Neural progenitor cell (in vitro differentiated cells): ENCODE measurements around the gene PROSER2. TPM values are rescaled to one million over a fixed set of nuclear protein-coding genes. Genes with fewer than 3 reads are reported as not detected.

ENCODE experiments used
- DNase-seq: peaks from one replicate; pipeline ENCODE4 v3.0.0-alpha.2; 2016; ENCODE audit warnings: low spot score
- H2AFZ ChIP-seq: fragments of 200-600 bp; sonication (generic); replicated peaks from 2 replicates; pipeline ENCODE4 v1.6.1; 2016; ENCODE audit warnings: antibody characterized with exemption
- H3F3A ChIP-seq: fragments of 200-600 bp; sonication (generic); 2 replicates; pipeline ENCODE4 v1.6.1; 2016; ENCODE audit warnings: antibody characterized with exemption, low read depth
- H3K27ac ChIP-seq: fragments of 200-600 bp; sonication (generic); 2 replicates; pipeline ENCODE4 v1.5.1; 2016; ENCODE audit warnings: mild to moderate bottlenecking
- H3K27me3 ChIP-seq: fragments of 200-600 bp; sonication (generic); 2 replicates; pipeline ENCODE4 v1.6.1; 2016; ENCODE audit warnings: mild to moderate bottlenecking, moderate library complexity
- H3K36me3 ChIP-seq: fragments of 200-600 bp; sonication (generic); 2 replicates; pipeline ENCODE4 v1.5.1; 2016
- H3K4me1 ChIP-seq: fragments of 200-600 bp; sonication (generic); 2 replicates; pipeline ENCODE4 v1.6.1; 2016; ENCODE audit warnings: mixed run types
- H3K4me2 ChIP-seq: fragments of 200-600 bp; sonication (generic); 2 replicates; pipeline ENCODE4 v1.6.1; 2016
- H3K4me3 ChIP-seq: fragments of 200-600 bp; sonication (generic); 2 replicates; pipeline ENCODE4 v1.5.1; 2016
- H3K79me2 ChIP-seq: fragments of 200-600 bp; sonication (generic); 2 replicates; pipeline ENCODE4 v1.6.1; 2016; ENCODE audit warnings: low read depth
- H3K9ac ChIP-seq: fragments of 200-600 bp; sonication (generic); 2 replicates; pipeline ENCODE4 v1.6.1; 2016
- H3K9me3 ChIP-seq: fragments of 200-600 bp; sonication (generic); 2 replicates; pipeline ENCODE4 v1.5.1; 2016; ENCODE audit warnings: low read depth
- H4K20me1 ChIP-seq: fragments of 200-600 bp; sonication (generic); 2 replicates; pipeline ENCODE4 v1.6.1; 2016; ENCODE audit warnings: low read depth
- H3K27ac Mint-ChIP-seq: 3 replicates; pipeline ENCODE4 v1.8.0; 2021; ENCODE audit warnings: mixed read lengths
- H3K27me3 Mint-ChIP-seq: 2 replicates; pipeline ENCODE4 v1.8.0; 2022; ENCODE audit warnings: low read depth, mild to moderate bottlenecking, inconsistent platforms, moderate library complexity, mixed read lengths; ENCODE audit not compliant: insufficient read depth
- H3K36me3 Mint-ChIP-seq: 3 replicates; pipeline ENCODE4 v1.8.0; 2021; ENCODE audit warnings: mixed read lengths
- H3K4me1 Mint-ChIP-seq: 3 replicates; pipeline ENCODE4 v1.8.0; 2021; ENCODE audit warnings: mixed read lengths
- H3K4me3 Mint-ChIP-seq: 3 replicates; pipeline ENCODE4 v1.8.0; 2021; ENCODE audit warnings: mild to moderate bottlenecking, moderate library complexity, mixed read lengths
- H3K9me3 Mint-ChIP-seq: 3 replicates; pipeline ENCODE4 v1.8.0; 2020; ENCODE audit warnings: mixed read lengths
- EZH2 ChIP-seq: fragments of 200-600 bp; sonication (generic); IDR thresholded peaks from 2 replicates; pipeline ENCODE4 v1.6.1; 2017; ENCODE audit warnings: antibody characterized with exemption, mild to moderate bottlenecking, moderate library complexity
- EZH2phosphoT487 ChIP-seq: fragments of 200-600 bp; sonication (generic); IDR thresholded peaks from 2 replicates; pipeline ENCODE4 v1.6.1; 2017; ENCODE audit warnings: antibody characterized with exemption
- total RNA-seq: library from RNA; depleted of rRNA; stranded (reverse); fragments of >200 nt; gene quantifications from 2 replicates; pipeline ENCODE4 v1.2.3, GENCODE V29; 2015; ENCODE audit warnings: low replicate concordance
- TF ChIP-seq, protein P1 (sequence below): fragments of 200-600 bp; sonication (generic); IDR thresholded peaks from 2 replicates; pipeline ENCODE4 v1.5.1; 2017; ENCODE audit warnings: antibody characterized with exemption, mild to moderate bottlenecking

The PROSER2 gene
- total RNA-seq, 1 donor from 2014 or later, result 2.3 TPM

DNA sequence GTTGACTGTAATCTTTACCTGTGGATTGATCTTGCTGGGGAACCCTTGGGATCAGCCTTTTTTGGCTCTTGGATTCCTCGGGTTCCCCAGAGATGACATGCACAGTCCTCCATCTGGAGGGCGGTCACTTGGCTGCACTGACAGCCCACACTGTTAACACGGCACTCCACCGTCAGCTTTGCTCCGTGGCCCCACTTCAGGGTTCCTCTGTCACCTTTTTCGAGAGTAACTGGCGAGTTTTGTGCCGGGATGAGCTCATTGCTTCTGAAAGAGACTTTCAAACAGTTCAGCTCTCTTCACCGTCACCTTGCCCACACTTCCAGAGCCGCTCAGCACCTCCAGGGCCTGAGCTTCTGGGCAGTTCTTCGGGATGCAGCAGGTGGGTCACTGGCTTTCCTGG, 42.4 kb downstream of the PROSER2 start:
- Histone ChIP-seq H3K79me2 (no peaks in the 10 kb centered on the region), H3K4me2 (no peak overlapping the region), H2AFZ (no peak overlapping the region), H4K20me1 (no peaks in the 10 kb centered on the region), H3K9ac (no peak overlapping the region), H3F3A (no peaks in the 10 kb centered on the region), H3K27ac (no peak overlapping the region), H3K4me3 (no peak overlapping the region), H3K9me3 (no peaks in the 10 kb centered on the region), H3K4me1 (peaks cover 6% of the 10 kb centered on the region), H3K27me3 (no peaks in the 10 kb centered on the region), H3K36me3 (no peaks in the 10 kb centered on the region)
- Mint-ChIP-seq H3K27me3 (peaks cover 2% of the 10 kb centered on the region), H3K27ac (no peak overlapping the region), H3K4me1 (peaks cover 12% of the 10 kb centered on the region), H3K36me3 (no peaks in the 10 kb centered on the region), H3K9me3 (no peaks in the 10 kb centered on the region), H3K4me3 (no peak overlapping the region)
- TF ChIP-seq, protein P1, sequence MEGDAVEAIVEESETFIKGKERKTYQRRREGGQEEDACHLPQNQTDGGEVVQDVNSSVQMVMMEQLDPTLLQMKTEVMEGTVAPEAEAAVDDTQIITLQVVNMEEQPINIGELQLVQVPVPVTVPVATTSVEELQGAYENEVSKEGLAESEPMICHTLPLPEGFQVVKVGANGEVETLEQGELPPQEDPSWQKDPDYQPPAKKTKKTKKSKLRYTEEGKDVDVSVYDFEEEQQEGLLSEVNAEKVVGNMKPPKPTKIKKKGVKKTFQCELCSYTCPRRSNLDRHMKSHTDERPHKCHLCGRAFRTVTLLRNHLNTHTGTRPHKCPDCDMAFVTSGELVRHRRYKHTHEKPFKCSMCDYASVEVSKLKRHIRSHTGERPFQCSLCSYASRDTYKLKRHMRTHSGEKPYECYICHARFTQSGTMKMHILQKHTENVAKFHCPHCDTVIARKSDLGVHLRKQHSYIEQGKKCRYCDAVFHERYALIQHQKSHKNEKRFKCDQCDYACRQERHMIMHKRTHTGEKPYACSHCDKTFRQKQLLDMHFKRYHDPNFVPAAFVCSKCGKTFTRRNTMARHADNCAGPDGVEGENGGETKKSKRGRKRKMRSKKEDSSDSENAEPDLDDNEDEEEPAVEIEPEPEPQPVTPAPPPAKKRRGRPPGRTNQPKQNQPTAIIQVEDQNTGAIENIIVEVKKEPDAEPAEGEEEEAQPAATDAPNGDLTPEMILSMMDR, result no peak
- TF ChIP-seq EZH2phosphoT487 (no peak), EZH2 (no peak)
- DNase-seq, result no peak

DNA sequence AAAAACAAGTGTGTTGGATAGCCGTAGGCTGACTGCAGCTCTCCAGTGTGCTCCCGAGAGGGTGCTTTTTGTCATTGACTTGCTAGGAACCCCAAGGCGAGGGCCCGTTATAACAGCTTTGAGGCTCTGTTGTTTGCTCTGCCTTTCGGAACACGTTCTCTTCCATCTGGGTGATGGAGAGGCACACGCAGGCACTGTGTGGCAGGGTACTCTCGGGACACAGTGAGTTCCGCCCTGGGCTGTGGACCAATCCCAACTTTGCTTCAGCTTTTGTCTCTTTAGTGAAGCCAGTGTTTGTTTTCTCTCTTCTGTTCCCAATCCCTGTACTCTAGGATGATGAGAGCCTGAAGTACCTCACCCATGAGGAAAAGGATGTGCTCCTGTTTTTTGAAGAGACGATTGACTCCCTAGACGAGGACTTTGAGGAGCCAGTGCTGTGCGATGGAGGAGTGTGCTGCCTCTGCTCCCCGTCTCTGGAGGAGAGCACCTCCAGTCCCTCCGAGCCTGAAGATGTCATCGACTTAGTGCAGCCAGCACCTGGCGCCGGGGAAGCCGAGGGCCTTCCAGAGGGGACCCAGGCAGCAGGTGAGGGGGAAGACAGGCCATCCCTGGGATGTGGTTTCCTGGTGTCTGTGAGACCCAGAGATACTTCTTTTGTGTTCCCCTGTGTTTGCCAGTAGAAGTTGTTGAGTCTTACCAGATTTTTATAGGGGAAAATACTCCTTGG, 43.2 kb downstream of the PROSER2 start:
- Histone ChIP-seq H3F3A (no peaks in the 10 kb centered on the region), H2AFZ (peak overlapping the region; percentile 47), H3K9me3 (no peaks in the 10 kb centered on the region), H3K79me2 (no peaks in the 10 kb centered on the region), H3K27me3 (no peaks in the 10 kb centered on the region), H4K20me1 (no peaks in the 10 kb centered on the region), H3K27ac (no peak overlapping the region), H3K4me2 (no peak overlapping the region), H3K4me3 (no peak overlapping the region), H3K4me1 (peaks cover 6% of the 10 kb centered on the region), H3K36me3 (no peaks in the 10 kb centered on the region), H3K9ac (no peak overlapping the region)
- Mint-ChIP-seq H3K4me3 (no peak overlapping the region), H3K27ac (no peak overlapping the region), H3K9me3 (no peaks in the 10 kb centered on the region), H3K36me3 (no peaks in the 10 kb centered on the region), H3K27me3 (peaks cover 2% of the 10 kb centered on the region), H3K4me1 (peaks cover 13% of the 10 kb centered on the region)
- TF ChIP-seq EZH2phosphoT487 (no peak), EZH2 (no peak)
- TF ChIP-seq, protein P1, result no peak
- DNase-seq, result no peak

DNA sequence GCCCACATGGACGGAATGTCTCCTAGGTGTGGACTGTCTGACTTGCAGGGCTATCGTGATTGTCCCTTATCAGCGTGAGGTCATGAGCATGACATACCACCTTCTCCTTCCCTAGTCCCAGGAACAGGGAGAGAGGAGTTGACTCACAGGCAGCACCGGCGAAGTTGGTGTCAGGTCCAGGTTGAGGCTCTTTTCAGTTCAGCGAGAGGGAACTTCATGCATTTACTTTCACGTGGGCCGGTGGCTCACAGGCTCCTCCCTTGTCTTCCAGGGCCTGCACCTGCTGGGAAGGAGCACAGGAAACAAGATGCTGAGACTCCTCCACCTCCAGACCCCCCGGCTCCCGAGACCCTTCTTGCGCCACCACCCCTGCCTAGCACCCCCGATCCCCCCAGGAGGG, 46.1 kb downstream of the PROSER2 start:
- Histone ChIP-seq H3K9me3 (no peaks in the 10 kb centered on the region), H3K4me2 (no peak overlapping the region), H3K4me1 (peaks cover 6% of the 10 kb centered on the region), H3K27ac (no peak overlapping the region), H3K79me2 (no peaks in the 10 kb centered on the region), H2AFZ (no peak overlapping the region), H4K20me1 (no peaks in the 10 kb centered on the region), H3K4me3 (no peak overlapping the region), H3K27me3 (no peaks in the 10 kb centered on the region), H3F3A (peaks cover 1% of the 10 kb centered on the region), H3K9ac (no peak overlapping the region), H3K36me3 (no peaks in the 10 kb centered on the region)
- TF ChIP-seq EZH2phosphoT487 (no peak), EZH2 (no peak)
- TF ChIP-seq, protein P1, result no peak
- no peaks in the 10 kb centered on the region for H3K36me3 Mint-ChIP-seq
- DNase-seq, result no peak
- no peaks in the 10 kb centered on the region for H3K9me3 Mint-ChIP-seq
- no peak overlapping the region for H3K4me3 Mint-ChIP-seq
- H3K27me3 Mint-ChIP-seq, result no peaks in the 10 kb centered on the region
- H3K27ac Mint-ChIP-seq, result peak overlapping the region; percentile 60
- peaks cover 27% of the 10 kb centered on the region for H3K4me1 Mint-ChIP-seq
